SU-DHL-6 (cell line): ENCODE measurements around the gene NUDT19.

Experiments
- CTCF ChIP-seq: fragments of 200-600 bp; sonication (generic); IDR thresholded peaks from one replicate; pipeline ENCODE4 v1.5.1; 2017; ENCODE audit warnings: antibody characterized with exemption, mild to moderate bottlenecking, low read length, moderate library complexity; ENCODE audit not compliant: insufficient read depth, poor library complexity, severe bottlenecking
- EZH2phosphoT487 ChIP-seq: fragments of 200-600 bp; sonication (generic), shearing (Covaris generic); conservative IDR thresholded peaks from 2 replicates; pipeline ENCODE4 v1.6.1; 2018; ENCODE audit warnings: mild to moderate bottlenecking, antibody characterized with exemption, low read length, moderate library complexity, mixed read lengths

GRCh38 chr19:32687681-32688080, 3.9 kb upstream of the NUDT19 start:
- no peak for TF ChIP-seq CTCF
- TF ChIP-seq EZH2phosphoT487 = no peak
